OCI-LY1 (cell line): ENCODE data around the gene ZNF630.
"Not testable (repeated sequence)": the region's sequence is repeated elsewhere in the genome, so short reads cannot be mapped to it uniquely, and the experiment has no call there.

Experiments used
- H2AFZ ChIP-seq: fragments of 200-600 bp; sonication (generic), shearing (Covaris generic); 2 replicates; pipeline ENCODE4 v1.6.0; 2014; ENCODE audit warnings: antibody characterized with exemption, mild to moderate bottlenecking, low read length
- H3F3A ChIP-seq: fragments of 200-600 bp; sonication (generic), shearing (Covaris generic); 2 replicates; pipeline ENCODE4 v1.6.0; 2014; ENCODE audit warnings: mild to moderate bottlenecking, antibody characterized with exemption, low read length, moderate library complexity; ENCODE audit not compliant: insufficient read depth
- H3K27ac ChIP-seq: fragments of 200-600 bp; sonication (generic); 2 replicates; pipeline ENCODE4 v1.5.1; 2014; ENCODE audit warnings: low read length, mixed run types, mild to moderate bottlenecking, low read depth; ENCODE audit not compliant: poor library complexity, severe bottlenecking
- H3K27me3 ChIP-seq: fragments of 200-600 bp; sonication (generic); 2 replicates; pipeline ENCODE4 v1.6.0; 2014; ENCODE audit warnings: antibody characterized with exemption, mild to moderate bottlenecking, low read length, moderate library complexity; ENCODE audit not compliant: insufficient read depth
- H3K36me3 ChIP-seq: fragments of 200-600 bp; sonication (generic); 2 replicates; pipeline ENCODE4 v1.6.1; 2014; ENCODE audit warnings: mild to moderate bottlenecking, antibody characterized with exemption, low read length, moderate library complexity, mixed read lengths; ENCODE audit not compliant: insufficient read depth
- H3K4me1 ChIP-seq: fragments of 200-600 bp; sonication (generic); 2 replicates; pipeline ENCODE4 v1.5.1; 2014; ENCODE audit warnings: mild to moderate bottlenecking, low read length, moderate library complexity; ENCODE audit not compliant: insufficient read depth, severe bottlenecking
- H3K4me2 ChIP-seq: fragments of 200-600 bp; sonication (generic), shearing (Covaris generic); 2 replicates; pipeline ENCODE4 v1.6.1; 2014; ENCODE audit warnings: low read length
- H3K4me3 ChIP-seq: fragments of 200-600 bp; sonication (generic); 2 replicates; pipeline ENCODE4 v1.5.1; 2014; ENCODE audit warnings: low read length, low read depth, mild to moderate bottlenecking, mixed read lengths; ENCODE audit not compliant: poor library complexity, severe bottlenecking
- H3K79me2 ChIP-seq: fragments of 200-600 bp; shearing (Covaris generic); 2 replicates; pipeline ENCODE4 v1.6.1; 2016; ENCODE audit warnings: mixed run types, low read length, mixed read lengths; ENCODE audit not compliant: insufficient read depth
- H3K9ac ChIP-seq: fragments of 200-600 bp; sonication (generic), shearing (Covaris generic); 2 replicates; pipeline ENCODE4 v1.6.1; 2014; ENCODE audit warnings: mild to moderate bottlenecking, low read length, mixed read lengths
- H3K9me2 ChIP-seq: fragments of 200-600 bp; sonication (generic), shearing (Covaris generic); 2 replicates; pipeline ENCODE4 v1.6.1; 2014; ENCODE audit warnings: low read depth, mild to moderate bottlenecking, low read length, mixed read lengths
- H3K9me3 ChIP-seq: fragments of 200-600 bp; shearing (Covaris generic); 2 replicates; pipeline ENCODE4 v1.6.1; 2014; ENCODE audit warnings: low read length, mixed read lengths
- H4K20me1 ChIP-seq: fragments of 200-600 bp; sonication (generic), shearing (Covaris generic); 2 replicates; pipeline ENCODE4 v1.6.0; 2016; ENCODE audit warnings: mild to moderate bottlenecking, low read length; ENCODE audit not compliant: insufficient read depth

ZNF630 gene

GRCh38 chrX:48016583-48017310 is 54.7 kb downstream of the ZNF630 start:
- H2AFZ ChIP-seq, H3K36me3 ChIP-seq: not testable (repeated sequence)

GRCh38 chrX:48009445-48009960 is 61.9 kb downstream of the ZNF630 start:
- H2AFZ ChIP-seq, H3K9ac ChIP-seq, H3K27me3 ChIP-seq, H3K36me3 ChIP-seq, H3K9me2 ChIP-seq, H3F3A ChIP-seq, H3K4me2 ChIP-seq, H4K20me1 ChIP-seq, H3K4me1 ChIP-seq, H3K4me3 ChIP-seq, H3K27ac ChIP-seq, H3K79me2 ChIP-seq, H3K9me3 ChIP-seq: not testable (repeated sequence)

More at GRCh38 chrX:48016583-48017310, 54.7 kb downstream of the ZNF630 start:
- H3K9me3 ChIP-seq, H3K9me2 ChIP-seq, H3F3A ChIP-seq, H3K9ac ChIP-seq, H3K27me3 ChIP-seq, H3K79me2 ChIP-seq, H3K4me2 ChIP-seq, H3K4me3 ChIP-seq, H4K20me1 ChIP-seq, H3K4me1 ChIP-seq, H3K27ac ChIP-seq: not testable (repeated sequence)
